ENCODE measurements around the gene LRP1B.

Gene LRP1B

DNA sequence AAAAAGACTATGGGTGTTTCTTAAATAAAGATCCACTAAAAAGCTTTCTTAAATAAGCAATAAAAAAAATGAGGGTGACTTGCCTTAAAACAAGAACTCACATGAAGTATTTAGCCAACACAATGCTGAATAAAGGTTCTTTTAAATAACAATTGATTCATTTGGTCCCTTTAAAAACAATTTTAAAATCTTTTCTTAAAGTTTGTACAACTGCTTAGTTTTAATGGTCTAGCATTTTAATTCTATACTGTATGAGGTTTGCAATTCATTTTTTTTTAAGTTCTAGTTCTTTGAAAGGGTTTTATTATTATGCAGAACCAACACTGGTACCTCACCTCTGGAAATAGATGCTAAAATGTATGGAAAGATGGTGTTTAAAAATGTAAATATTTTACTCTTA is 1017.5 kb downstream of the LRP1B start:
- no peak for DNase-seq (ENCODE audit: low read depth)

DNA sequence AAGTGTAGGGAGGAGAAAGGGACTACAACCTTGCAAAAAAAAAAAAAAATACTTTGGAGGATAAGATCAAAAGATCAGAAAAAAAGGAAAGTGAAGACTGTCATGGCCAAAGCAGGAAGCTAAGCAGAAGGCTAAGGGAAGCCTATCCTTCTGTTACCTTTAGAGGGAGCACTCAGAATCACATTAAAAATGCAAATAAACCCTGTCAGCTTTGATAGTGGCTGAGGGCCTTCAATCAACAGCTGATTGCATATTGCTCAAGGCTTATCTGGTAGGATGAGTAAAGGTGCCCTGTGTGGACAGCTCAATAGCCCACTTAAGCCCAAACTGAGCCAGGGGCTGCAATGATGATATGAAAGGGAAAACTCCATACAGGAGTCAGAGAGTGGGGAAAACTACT is 1021.2 kb downstream of the LRP1B start:
- no peak for DNase-seq (ENCODE audit: low read depth)

DNA sequence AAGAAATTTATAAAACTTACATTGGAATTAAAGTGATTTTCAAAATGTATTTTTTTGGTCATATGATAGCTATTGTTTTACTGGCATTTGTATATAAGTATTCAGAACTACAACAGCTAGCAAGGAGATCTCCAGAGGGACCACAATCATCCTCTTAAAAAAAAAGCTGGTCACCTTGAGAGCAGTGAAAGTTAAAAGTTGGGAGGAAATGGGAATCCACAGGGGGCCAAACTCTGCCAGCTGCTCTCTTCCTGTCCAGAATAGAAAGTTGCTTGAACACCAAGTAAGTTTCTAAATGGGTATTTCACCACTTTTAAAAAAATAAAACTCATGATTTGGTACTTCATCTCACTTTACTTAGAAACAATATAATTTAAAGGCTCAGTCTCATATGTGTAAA is 1025.1 kb downstream of the LRP1B start:
- no peak for DNase-seq (ENCODE audit: low read depth)

DNA sequence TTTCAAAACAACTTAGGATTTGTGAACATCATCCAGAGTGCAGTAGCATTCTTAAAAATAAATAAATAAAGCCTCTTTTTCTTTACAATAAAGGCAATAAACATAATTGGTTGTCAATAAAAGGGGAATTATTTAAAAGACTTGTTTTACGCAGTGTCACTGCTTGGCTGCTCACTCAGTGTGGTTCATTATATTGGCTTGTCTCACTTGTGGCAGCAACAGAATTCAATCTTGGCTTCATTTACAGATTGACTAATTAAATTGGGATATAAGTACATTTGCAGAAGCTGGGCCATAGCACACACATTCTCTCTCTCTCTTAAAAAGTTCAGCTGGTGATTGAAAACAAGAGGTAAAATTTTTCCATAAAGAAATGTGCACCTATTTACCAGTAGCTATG is 1027.6 kb downstream of the LRP1B start:
- no peak for DNase-seq (ENCODE audit: low read depth)

DNA sequence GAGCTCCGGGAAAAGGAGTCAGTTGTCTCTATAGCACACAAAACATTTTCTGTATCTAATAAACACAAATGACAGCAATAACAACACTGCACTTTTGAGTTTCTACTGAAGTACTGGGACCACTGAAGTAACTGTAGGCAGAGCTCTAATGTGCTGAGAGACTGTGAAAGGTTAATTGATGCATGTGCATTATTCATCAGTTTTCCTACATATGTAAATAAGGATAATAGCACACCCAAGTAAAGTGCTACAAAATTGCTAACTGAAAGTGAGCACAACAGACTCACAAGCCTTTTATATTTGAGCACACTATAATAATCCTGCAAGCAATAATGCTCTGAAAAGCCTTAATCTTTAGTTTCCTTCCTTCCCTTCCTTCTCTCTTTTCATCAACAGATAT is 1051.6 kb downstream of the LRP1B start:
- no peak for DNase-seq (ENCODE audit: low read depth)

DNA sequence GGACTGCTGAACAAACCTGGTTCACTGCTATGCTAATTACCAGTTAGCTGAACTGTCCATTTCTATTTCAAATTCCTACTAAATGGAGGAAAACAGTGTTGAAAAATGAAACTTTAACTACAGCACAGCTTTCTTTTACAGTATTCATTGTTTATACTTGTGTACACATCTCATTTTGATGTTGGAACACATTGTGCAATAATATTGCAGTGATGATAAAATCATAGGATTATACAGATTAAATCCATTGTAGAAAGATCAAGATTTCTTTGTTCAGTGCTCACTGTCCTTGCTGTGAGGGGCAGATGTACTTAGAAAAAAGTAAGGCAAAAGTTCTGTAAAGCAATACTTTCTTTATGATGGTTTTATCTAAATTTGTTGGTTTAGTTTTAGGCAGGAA is 1055.1 kb downstream of the LRP1B start:
- DNase-seq (ENCODE audit: low read depth) = no peak

DNA sequence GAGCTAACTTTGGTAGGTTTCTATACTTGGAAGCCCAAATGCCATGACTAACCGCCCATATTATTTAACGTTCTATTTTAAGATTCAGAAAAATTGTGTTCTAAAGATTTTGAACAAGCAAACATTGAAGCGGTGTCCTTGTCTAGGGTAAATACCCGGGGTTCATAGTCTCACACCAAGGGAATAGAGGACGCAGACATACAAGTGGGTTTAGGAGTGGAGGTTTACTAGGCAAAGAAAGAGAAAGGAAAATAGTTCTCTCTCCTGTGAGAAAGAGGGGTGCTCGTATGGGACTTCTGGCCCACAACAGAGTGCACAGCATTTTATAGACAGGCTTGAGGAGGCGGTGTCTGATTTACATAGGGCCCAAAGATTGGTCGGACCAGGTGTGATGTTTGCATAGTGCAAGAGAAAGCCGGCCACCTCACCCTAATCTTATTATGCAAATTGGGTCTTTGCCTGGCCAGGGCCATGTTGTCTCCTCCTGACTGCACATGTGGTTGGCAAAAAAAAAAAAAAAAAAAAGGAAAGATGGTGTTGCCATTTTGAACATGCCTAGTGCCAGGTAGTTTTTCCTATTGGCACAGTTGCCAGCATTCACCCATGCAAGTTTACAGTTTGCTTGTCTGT is 1062.6 kb downstream of the LRP1B start:
- DNase-seq (ENCODE audit: low read depth) = no peak

DNA sequence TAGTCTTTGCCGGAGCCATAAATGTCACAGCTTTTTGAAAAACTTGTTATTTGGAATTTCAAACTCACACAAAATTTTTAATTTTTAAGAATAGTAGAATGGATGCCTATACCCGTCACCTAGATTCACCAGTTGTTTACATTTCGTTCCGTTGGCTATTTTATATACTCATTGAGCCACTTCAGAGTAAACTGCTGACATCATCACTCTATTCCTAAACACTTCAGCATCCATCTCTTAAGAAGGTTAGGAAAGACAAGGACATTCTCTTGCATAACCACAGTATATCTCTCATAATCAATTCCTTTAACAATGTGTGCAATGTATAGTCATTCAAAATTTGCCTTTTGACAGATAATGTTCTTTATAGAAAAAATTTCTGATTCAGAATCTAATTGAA is 1065.8 kb downstream of the LRP1B start:
- DNase-seq (ENCODE audit: low read depth) = no peak

DNA sequence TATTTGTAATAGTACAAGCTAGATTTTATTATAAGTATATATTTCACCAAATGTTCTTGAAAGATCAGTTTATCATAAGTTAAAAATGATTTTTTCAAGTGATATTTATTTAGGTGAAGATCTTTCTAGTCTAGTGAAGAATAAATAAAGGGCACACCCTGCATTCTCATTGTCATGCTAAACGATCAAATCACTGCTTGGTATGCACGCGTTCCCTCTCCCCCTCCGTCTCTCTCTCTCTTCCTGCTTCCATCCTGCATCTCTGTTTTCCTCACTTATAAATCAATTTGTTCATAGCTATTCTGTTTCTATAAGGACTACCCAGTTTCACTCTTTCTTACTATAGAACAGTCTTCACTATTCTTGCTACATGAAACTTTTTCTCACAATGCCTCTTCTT is 1067.4 kb downstream of the LRP1B start:
- DNase-seq (ENCODE audit: low read depth) = no peak

DNA sequence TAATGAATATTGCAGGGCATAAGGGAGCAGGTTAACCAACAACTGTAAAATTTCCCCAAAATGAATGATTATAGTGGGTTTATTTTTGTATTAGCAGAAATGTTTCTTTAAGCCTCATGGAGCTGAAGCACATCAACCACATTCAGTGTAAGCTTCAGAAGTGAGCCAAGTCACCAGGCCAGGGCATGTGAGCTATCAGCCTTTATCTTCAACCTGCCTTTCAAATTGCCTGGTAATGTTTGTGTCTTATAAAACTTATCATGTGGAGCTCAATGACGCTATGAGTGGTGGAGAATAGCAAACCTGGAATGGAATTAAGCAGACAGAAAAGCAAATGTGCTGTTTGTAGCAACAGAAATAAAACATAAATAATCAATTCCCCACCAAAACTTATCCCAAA is 1068.4 kb downstream of the LRP1B start:
- no peak for DNase-seq (ENCODE audit: low read depth)

DNA sequence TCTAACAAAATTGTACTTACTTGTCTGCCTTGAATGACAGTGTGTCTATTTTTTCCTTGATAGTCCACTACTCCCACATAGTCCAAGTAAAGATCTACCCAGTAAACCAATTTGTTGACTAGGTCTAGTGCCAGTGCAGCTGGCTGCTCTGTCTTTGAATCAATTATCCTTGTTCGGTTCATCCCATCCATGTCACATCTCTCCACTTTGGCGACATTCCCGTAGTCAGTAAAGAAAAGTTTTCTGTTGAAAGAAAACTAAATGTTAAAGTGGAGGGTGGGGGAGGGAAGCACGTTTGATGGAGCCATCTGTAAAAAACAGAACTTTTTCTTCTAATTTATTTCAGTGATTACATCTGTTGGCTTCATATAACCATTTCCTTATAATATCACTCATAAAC is 1068.8 kb downstream of the LRP1B start:
- no peak for DNase-seq (ENCODE audit: low read depth)

DNA sequence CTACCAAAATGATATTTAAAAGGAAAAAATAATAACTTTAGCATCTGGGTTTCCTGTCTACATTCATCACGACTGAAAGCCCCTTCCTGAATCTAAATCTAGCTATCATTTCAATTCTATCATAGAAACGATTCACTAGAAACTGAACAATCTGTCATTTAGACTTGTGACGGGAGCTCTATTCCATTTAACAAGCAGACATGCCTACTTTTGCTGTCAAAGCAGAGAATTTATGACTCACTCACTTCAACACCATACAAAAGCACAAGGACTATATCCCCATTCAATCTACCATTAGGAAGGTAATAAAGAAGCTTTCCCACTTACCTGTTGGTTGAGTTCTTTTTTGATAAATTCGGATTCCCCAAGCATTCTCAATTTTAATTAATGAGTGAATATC is 1072.3 kb downstream of the LRP1B start:
- DNase-seq (ENCODE audit: low read depth) = no peak

DNA sequence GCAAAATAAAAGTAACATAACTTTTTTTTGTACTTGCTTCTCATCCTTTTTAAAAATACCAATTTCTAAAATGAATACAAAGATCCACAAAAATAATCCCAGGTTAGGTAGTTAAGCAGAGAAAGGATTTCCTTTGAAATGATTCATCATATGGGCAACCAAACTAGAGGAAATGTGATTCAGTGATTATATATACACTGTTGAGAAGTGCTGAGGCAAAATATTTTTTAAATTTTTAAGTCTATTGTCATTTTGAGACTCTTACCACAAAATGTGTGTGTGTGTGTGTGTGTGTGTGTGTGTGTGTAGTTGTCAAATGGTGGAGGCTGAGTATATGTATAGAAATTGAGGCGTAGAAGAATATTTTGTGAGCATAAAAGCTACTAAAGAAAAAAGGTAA is 1075.3 kb downstream of the LRP1B start:
- DNase-seq (ENCODE audit: low read depth) = peak; percentile 12

DNA sequence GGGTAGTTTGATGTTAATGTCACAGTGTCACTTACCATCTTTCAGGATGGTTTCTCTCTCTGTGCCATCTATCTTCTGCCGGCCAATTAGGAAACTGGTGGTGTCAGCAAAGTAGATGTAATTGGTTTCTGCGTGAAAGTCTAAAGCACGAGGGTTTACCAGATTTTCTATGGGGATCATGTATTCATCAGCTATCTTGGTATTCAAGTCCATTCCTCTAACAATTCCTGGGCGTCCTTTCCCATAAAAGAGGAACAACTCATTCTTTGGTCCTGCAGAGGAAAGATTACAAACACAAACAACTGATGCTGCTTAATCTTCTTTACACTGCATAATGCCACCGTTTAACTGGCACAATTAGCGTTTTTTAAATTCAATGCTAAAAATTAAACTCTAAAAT is 1081.9 kb downstream of the LRP1B start:
- DNase-seq (ENCODE audit: low read depth) = no peak

DNA sequence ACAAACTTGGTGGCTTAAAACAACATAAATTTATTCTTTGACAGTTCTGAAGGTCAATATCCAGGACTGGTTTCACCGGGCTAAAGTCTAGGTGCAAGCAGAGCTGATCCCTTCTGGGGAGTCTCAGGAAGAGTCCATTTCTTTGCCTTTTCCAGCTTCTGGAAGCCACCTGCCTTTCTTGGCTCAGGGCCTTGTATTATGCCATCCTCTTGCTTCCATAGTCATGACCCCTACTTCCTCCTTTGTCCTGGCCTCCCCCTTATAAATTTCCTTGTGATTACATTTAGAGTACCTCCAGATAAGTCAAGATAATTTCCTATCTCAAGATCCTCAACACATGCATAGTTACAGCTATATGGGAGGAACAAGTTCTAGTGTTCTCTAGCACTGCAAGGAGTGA is 1089.5 kb downstream of the LRP1B start:
- no peak for DNase-seq (ENCODE audit: low read depth)

DNA sequence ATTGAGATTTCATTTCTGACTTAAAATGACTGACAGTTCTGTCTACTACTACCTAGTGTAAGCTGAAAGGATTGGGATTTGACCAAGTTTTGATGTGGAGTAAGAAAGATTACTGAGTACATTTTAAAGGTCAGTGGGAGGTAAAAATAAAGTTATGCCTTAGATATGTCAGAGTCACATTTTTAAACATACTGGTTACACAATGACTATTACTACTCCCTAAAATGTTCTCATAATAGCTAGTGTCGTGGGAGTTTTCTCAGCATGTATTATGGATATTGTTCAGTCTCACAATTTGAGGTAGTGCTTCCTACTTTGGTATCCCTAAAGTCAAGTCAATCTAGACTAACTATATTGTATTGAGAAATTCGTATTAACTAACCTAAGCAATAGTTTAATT is 1092.5 kb downstream of the LRP1B start:
- no peak for DNase-seq (ENCODE audit: low read depth)

DNA sequence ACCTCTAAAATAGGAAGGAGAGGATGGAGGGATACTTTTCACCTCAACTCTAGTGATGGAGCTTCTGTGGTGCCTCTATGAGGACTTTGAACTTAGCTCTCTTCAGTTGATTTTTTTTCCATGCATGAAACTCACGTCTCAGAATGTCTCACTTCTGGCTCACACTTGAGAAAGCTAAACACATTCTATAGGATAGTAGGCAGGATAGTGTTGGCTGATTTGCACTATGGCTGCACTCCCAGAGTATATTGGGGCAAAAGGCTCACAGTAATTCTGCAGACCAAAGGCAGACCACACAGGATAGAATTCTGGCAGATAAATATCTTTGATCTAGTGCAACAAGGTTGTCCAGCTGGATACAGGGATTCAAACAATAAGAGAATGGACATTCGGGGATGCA is 1093.5 kb downstream of the LRP1B start:
- DNase-seq (ENCODE audit: low read depth) = no peak

DNA sequence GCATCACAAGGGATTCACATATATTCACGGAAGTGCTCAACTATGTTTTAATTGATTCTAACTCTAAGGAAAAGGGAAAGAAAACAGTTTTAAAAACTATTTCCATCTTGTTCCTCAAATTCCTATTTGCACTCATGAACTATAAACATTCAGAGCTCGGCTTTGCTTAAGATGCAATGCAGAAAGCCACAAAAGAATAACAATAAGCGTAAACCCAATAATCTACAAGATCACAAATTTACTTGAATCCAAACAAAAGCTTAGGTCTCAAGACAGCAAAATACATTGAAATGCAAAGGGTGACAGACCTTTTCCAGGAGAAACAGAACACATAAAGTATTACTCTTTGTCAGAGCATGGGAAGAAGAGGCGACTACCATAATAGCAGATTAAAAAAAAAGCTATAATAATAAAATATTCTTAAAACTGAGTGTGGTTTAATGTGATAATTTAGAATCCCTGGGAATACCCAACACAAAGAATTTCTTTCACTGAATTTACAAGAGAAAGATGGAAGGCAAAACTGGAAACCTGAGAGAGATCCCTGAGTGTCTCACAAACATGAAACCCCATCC is 1094.9 kb downstream of the LRP1B start:
- DNase-seq (ENCODE audit: low read depth) = no peak

DNA sequence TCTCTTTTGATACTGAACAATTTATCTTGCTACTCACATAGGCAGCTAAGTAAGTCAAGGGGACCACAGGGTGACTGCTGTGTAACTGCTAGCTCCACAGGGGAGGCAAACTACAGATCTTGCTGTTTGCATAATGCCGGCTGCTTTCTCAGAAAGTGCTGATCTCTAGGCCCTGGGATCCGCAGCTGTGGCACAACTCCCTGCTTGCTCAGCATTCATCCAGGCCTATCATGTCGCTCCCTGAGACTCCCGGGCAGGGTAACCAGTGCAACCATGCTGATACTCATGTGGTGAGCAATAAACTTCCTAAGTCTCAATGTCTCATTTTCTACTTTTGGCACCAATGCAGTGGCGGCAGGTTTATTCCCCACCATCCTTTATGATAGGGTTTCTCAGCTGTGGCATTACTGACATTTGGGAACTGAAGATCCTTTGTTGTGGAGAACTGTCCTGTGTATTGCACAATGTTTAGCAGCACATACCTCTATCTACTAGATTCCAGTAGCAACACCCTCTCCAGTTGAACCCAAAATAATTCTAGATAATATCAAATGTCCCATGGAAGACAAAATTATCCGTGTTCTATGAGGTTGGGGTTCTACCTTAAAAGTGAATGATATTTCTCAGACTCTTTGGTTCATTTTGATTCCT is 1101.3 kb downstream of the LRP1B start:
- DNase-seq (ENCODE audit: low read depth) = no peak

DNA sequence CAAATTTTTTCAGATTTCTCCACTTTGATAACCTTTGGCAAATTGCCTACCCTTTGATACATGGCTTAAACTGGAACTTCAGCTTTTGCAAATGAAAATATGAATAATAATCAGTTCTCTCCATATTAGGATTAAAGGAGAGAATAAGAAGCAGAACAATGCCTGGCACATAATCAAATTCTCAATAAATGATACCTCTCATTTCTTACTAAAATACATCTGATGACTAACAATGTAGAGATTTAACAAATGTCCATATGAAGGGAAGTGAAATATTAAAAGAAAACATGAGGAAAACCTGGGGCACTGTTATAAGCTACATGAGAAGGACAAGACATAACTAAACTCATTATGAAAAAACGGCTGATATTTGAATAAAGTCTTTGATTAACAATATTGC is 1103.6 kb downstream of the LRP1B start:
- no peak for DNase-seq (ENCODE audit: low read depth)

DNA sequence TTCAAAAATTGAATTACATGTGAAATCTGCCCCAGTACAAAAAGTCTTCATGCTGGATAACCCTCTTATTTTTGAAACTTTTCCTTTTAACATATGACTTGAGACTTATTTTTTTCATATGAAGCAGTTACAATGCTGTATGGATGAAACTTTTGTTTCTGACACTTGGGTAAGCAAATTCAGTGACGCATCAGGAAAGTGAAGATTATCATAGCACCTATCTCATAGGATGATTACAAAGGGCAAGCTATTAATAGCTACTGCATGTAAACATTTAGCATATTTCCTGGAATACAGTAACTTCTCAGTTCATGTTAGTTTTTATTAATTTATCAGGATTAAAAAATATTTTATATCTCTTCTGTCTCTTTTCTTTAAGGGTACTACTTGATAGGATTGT is 1109.2 kb downstream of the LRP1B start:
- DNase-seq (ENCODE audit: low read depth) = no peak

DNA sequence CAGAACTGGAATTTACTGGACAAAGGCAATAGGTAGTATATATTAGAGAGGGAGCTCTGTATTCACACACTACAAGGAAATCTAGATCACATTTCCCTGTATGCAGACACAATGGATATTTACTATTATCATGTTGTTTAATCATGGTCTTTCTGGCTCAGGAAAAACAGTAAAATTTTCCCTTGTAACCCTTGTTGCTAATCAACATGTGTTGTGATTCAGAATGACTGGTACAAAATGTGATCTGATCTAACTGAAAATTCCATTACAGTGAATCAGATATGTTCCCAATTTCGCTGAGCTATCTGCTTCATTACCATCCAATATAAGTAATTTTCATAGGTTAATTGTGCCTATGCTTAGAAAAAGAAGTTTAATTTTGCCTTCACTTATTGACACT is 1109.7 kb downstream of the LRP1B start:
- DNase-seq (ENCODE audit: low read depth) = peak; percentile 71

DNA sequence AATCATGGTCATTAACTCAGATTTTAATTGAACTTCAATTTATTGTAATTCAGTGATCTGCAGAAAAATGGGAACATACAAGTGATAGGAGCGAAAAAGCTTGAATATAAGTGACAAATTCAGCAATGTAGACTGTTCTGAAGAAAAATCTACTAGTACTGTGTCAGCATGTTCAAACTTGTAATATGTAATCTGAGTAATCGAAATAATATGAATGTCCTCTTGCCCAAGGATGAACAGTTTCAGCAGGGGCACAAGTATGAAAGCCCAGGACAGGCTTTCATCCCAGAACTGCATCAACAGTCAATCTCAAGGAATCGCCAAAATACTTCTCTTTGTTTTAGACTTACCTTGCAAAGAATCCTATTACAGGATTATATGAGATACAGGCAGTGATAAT is 1110.5 kb downstream of the LRP1B start:
- DNase-seq (ENCODE audit: low read depth) = peak; percentile 0

Data from GM04503 (cell line).